Vagina (tissue), 2 donors: ENCODE measurements around the gene TBC1D17. TPM values are rescaled to one million over a fixed set of nuclear protein-coding genes. Genes with fewer than 3 reads are reported as not detected.
A peak's percentile ranks its signal among the peaks of the same experiment; 100 is the strongest.

Experiments
- DNase-seq, 2 donors: peaks; one replicate each; pipeline ENCODE4 v3.0.0-alpha.2; 2017; ENCODE audit errors: extremely low spot score in 2 of 2
- H3K27ac ChIP-seq: fragments of 200-600 bp; sonication (generic); one replicate; pipeline ENCODE4 v1.5.1; 2019
- H3K27me3 ChIP-seq: fragments of 200-600 bp; sonication (generic); one replicate; pipeline ENCODE4 v1.5.1; 2019
- H3K36me3 ChIP-seq, 2 donors: fragments of 200-600 bp; sonication (generic); one replicate each; pipeline ENCODE4 v1.5.1; 2017 to 2019
- H3K4me1 ChIP-seq: fragments of 200-600 bp; sonication (generic); one replicate; pipeline ENCODE4 v1.5.1; 2019
- H3K4me3 ChIP-seq, 2 donors: fragments of 200-600 bp; sonication (generic); 1 replicate in 1 of 2; 2 replicates in 1 of 2; pipeline ENCODE4 v1.5.1; 2016 to 2019
- H3K9me3 ChIP-seq: fragments of 200-600 bp; sonication (generic); one replicate; pipeline ENCODE4 v1.5.1; 2019
- POLR2A ChIP-seq, 2 donors: fragments of 450-650 bp; IDR thresholded peaks; one replicate each; pipeline ENCODE4 v1.6.1; 2017; ENCODE audit warnings: antibody characterized with exemption in 2 of 2, mild to moderate bottlenecking in 2 of 2, moderate library complexity in 2 of 2
- POLR2AphosphoS5 ChIP-seq, 2 donors: sonication (generic); formaldehyde crosslinking; IDR thresholded peaks; one replicate each; pipeline ENCODE4 v1.9.0; 2017; ENCODE audit warnings: antibody characterized with exemption in 2 of 2, mild to moderate bottlenecking in 2 of 2, low read depth in 1 of 2; ENCODE audit not compliant: insufficient read depth in 1 of 2
- intact Hi-C: fragments of 100-400 bp; cut with DNase I; formaldehyde crosslinking; loops from one replicate; pipeline ENCODE4 v1.15.1; 2023
- total RNA-seq: library from RNA; depleted of rRNA; stranded (reverse); fragments of >200 nt; gene quantifications from one replicate; pipeline ENCODE4 v1.2.3, GENCODE V29; 2016
- TF ChIP-seq, protein P1 (sequence below), 3 experiments: fragments of 450-650 bp in 2 of 3; fragments of 200-600 bp in 1 of 3; sonication (generic) in 1 of 3; IDR thresholded peaks; one replicate each; pipeline ENCODE4 v1.5.1; 2017 to 2019; ENCODE audit warnings: antibody characterized with exemption in 3 of 3, mild to moderate bottlenecking in 2 of 3, moderate library complexity in 2 of 3

Gene TBC1D17
- total RNA-seq, 1 donor from 2014 or later = 34.9 TPM

DNA sequence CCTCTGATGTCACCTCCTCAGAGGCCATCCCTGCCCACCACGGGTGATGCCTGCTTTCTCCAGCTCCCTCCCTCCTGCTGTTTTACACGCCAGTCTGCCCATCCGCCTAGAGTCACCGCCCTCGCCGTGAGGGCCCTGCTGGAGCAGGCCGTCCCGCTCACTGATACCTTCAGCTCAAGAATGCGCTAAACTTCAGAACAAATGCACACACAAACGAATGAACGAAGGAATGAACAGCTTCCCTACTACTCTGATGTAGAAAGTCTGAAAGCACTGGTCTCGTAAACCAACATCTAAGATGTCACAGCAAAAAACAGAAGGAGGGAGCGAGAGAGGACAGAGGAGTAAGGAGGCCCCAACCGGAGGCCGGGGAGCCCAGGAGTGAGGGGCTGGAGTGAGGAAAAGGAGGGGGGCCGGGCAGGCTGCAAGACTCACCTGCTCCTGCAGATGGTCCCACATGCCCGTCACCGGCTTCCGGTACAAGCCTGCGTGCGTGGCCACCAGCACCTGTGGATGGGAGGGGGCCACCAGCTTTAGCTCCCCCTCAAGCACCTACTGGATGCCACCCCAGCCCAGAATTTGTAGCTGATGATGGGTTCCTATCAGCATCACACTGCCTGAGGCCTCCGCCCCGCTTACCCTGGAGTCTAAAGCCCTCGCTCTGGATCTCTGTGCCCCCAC lies 14.1 kb upstream of the TBC1D17 start:
- no peak for DNase-seq
- no peak overlapping the region for H3K27ac ChIP-seq
- intact Hi-C loops = loop anchor here (5.0 kb wide), 1 partner anchor 46 kb away; the partner anchor contains the start of gene MED25
- H3K4me1 ChIP-seq = peaks cover 40% of the 10 kb centered on the region
- H3K4me3 ChIP-seq = no peak overlapping the region
- peaks cover 0 to 34% of the 10 kb centered on the region in 2 donors for H3K36me3 ChIP-seq
- H3K9me3 ChIP-seq = no peaks in the 10 kb centered on the region
- TF ChIP-seq POLR2A (IDR thresholded peaks at IDR 0.05) = no peak
- TF ChIP-seq, protein P1, sequence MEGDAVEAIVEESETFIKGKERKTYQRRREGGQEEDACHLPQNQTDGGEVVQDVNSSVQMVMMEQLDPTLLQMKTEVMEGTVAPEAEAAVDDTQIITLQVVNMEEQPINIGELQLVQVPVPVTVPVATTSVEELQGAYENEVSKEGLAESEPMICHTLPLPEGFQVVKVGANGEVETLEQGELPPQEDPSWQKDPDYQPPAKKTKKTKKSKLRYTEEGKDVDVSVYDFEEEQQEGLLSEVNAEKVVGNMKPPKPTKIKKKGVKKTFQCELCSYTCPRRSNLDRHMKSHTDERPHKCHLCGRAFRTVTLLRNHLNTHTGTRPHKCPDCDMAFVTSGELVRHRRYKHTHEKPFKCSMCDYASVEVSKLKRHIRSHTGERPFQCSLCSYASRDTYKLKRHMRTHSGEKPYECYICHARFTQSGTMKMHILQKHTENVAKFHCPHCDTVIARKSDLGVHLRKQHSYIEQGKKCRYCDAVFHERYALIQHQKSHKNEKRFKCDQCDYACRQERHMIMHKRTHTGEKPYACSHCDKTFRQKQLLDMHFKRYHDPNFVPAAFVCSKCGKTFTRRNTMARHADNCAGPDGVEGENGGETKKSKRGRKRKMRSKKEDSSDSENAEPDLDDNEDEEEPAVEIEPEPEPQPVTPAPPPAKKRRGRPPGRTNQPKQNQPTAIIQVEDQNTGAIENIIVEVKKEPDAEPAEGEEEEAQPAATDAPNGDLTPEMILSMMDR (IDR thresholded peaks at IDR 0.05) = no peak
- TF ChIP-seq POLR2AphosphoS5 (IDR thresholded peaks at IDR 0.05; ENCODE audit: insufficient read depth in 1 of 2, low read depth in 1 of 2) = no peak
- H3K27me3 ChIP-seq = no peaks in the 10 kb centered on the region

DNA sequence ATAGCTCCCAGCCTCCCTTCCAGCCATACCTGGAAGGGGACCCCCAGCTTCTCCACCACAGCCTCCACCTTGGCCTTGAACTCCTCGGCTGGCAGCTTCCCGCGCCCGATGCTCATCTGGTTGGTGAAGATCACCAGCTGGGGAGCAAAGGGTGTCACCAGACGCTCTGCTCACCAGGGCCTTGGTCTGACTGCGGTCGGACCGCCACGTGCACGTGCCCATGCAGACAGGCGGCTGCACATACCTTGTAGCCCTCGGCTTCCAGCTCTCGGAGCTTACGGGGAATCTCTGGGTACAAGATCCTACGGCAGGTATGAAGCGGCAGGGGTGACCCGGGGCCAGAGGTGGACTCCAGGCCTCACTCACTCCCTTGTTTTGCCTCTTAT lies 13.6 kb upstream of the TBC1D17 start:
- Histone ChIP-seq H3K4me3 (no peak overlapping the region), H3K27me3 (no peaks in the 10 kb centered on the region), H3K9me3 (no peaks in the 10 kb centered on the region), H3K27ac (no peak overlapping the region), H3K36me3 (peaks cover 0 to 34% of the 10 kb centered on the region in 2 donors), H3K4me1 (peaks cover 45% of the 10 kb centered on the region)
- no peak for DNase-seq
- no peak for TF ChIP-seq POLR2AphosphoS5 (IDR thresholded peaks at IDR 0.05; ENCODE audit: insufficient read depth in 1 of 2, low read depth in 1 of 2)
- no peak for TF ChIP-seq POLR2A (IDR thresholded peaks at IDR 0.05)
- TF ChIP-seq, protein P1 (IDR thresholded peaks at IDR 0.05) = no peak
- intact Hi-C loops = loop anchor here (5.0 kb wide), 1 partner anchor 47 kb away; the partner anchor contains the start of gene MED25

DNA sequence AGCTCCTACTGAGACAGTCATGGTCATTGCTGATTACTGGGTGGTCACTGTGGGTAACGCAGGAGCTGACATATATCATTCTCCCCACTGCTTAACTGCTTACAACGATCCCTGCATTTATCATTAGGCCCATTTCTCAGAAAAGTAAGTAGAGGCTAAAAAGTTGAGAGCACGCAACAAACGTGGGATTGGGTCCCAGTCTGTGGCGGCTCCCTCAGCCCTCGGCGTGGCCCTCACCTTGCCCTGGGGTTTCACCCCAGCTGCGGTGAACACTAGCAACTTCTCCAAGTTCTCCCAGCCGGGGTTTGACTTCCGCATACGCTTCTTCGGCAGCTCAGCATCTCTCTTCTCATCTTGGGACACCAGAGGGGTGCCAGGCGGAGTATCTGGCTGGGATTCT lies 12.6 kb upstream of the TBC1D17 start:
- Histone ChIP-seq H3K27ac (no peak overlapping the region), H3K4me1 (peaks cover 49% of the 10 kb centered on the region), H3K4me3 (no peak overlapping the region), H3K36me3 (peaks cover 0 to 34% of the 10 kb centered on the region in 2 donors), H3K9me3 (no peaks in the 10 kb centered on the region), H3K27me3 (no peaks in the 10 kb centered on the region)
- no peak for DNase-seq
- TF ChIP-seq POLR2A (IDR thresholded peaks at IDR 0.05) (no peak), POLR2AphosphoS5 (IDR thresholded peaks at IDR 0.05; ENCODE audit: insufficient read depth in 1 of 2, low read depth in 1 of 2) (no peak)
- TF ChIP-seq, protein P1 (IDR thresholded peaks at IDR 0.05) = no peak
- intact Hi-C loops = loop anchor here (5.0 kb wide), 1 partner anchor 48 kb away; the partner anchor contains the start of gene MED25

DNA sequence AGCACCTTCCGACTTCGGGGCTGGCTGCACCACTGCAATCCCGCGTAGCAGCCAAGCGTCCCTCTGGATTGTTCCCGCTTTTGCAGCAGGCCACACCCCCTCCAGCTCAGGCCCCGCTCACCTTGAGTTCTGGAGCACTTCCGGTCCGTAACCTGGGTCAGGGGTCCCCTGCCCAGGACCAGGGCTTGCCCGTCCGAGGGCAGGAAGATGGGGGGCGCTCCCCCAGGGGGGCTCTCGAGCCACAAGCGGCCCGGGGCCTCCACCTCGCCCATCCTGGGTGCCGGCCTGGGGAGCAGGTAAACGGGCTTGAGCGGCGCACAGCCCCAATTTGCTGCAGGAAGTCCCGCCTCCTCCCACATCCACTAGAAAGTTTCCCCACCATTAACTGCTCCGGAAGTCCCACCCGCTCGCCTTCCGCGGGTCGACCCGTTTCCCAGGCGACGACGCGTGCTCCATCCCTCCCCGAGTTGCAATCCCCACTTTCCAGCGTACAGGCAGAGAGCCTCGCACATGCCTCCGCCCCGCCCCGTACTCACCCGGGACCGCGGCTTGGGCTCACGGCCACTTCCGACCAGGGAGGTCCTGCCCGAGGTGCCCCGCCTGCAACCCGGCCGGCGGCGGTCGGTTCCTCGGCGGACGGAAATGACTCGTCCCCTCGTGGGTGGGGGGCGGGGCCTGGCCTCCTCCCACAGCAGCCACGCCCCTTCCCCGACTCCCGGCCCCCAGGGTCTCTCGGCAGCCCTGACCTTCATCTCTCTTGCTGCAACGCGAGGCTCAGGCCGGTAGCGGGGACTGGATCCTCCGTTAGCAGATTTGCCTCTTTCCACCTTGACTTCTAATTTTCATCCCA lies 10.3 kb upstream of the TBC1D17 start, which contains the start of gene PNKP:
TSS of gene PNKP (minus strand) at position 644 of the 850 bp plus-strand sequence. CDS start at position 272, 372 bp downstream.
- peak within 1 kb of the TSS; percentile 95 for H3K27ac ChIP-seq
- H3K36me3 ChIP-seq = peaks cover 0 to 17% of the 10 kb centered on the region in 2 donors
- DNase-seq = peak in 1 of 2 donors; percentile 98
- peaks cover 51% of the 10 kb centered on the region for H3K4me1 ChIP-seq
- peak; percentile 90 to 97 for TF ChIP-seq POLR2AphosphoS5 (IDR thresholded peaks at IDR 0.05; ENCODE audit: insufficient read depth in 1 of 2, low read depth in 1 of 2)
- TF ChIP-seq, protein P1 (IDR thresholded peaks at IDR 0.05) = no peak
- peak in 1 of 2 donors; percentile 50 for TF ChIP-seq POLR2A (IDR thresholded peaks at IDR 0.05)
- H3K27me3 ChIP-seq = no peaks in the 10 kb centered on the region
- intact Hi-C loops = no loop called here
- peak within 1 kb of the TSS; percentile 74 to 80 for H3K4me3 ChIP-seq
- H3K9me3 ChIP-seq = no peaks in the 10 kb centered on the region
